Measurements from ENCODE around the gene INHBC.

The INHBC gene

DNA sequence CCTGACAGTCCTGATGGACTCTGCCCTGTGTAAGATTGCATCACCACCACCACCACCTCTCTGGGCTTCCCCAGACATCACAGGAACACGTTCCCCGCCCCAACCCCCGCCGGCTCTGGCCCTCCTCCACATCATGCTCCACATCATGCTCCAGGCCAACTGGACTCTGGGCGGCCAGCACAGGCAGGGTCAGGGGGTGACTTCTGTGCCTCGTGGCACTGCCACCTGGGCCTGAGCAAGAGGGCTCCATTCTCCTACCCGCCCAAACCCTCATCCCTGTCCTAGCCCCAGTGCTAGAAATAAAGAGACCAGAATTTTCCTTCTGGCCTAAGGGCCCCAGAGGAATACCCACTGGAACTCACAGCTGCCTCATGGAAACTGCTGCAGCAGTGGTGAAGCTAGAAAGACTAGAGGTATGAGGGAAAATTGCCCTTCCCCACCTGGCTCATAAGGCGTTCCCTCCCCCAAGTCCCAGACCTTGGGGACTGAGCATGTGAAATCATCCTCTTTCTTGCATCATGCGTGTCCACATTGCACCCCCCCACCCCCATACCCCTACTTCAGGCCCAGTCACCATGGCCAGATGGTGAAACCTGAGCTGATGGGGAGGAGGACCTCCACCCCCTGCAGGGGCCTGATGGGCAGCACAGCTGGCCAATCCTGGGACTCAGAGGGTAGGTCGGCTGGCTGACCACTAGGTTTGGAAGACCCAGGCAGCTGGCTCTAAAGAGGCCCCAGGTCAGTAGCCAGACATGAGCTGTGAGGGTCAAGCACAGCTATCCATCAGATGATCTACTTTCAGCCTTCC lies 20.2 kb downstream of the INHBC start, which contains the start of gene INHBE:
Gene INHBE, plus strand, starts transcription at position 742 of the 808 bp plus-strand sequence. CDS start 230 bp downstream, outside the sequence.
- DNase-seq = no peak

- DNase-seq = no peak
Measured at GRCh38 chr12:57455374-57456144, 21.0 kb downstream of the INHBC start.

GRCh38 chr12:57456145-57456700 lies 21.6 kb downstream of the INHBC start:
- DNase-seq = peak; percentile 18 to 55

DNA sequence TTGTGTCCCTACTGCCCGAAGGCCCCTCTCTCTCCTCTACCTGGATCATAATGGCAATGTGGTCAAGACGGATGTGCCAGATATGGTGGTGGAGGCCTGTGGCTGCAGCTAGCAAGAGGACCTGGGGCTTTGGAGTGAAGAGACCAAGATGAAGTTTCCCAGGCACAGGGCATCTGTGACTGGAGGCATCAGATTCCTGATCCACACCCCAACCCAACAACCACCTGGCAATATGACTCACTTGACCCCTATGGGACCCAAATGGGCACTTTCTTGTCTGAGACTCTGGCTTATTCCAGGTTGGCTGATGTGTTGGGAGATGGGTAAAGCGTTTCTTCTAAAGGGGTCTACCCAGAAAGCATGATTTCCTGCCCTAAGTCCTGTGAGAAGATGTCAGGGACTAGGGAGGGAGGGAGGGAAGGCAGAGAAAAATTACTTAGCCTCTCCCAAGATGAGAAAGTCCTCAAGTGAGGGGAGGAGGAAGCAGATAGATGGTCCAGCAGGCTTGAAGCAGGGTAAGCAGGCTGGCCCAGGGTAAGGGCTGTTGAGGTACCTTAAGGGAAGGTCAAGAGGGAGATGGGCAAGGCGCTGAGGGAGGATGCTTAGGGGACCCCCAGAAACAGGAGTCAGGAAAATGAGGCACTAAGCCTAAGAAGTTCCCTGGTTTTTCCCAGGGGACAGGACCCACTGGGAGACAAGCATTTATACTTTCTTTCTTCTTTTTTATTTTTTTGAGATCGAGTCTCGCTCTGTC lies 22.3 kb downstream of the INHBC start:
- DNase-seq = no peak

GRCh38 chr12:57458665-57459054 lies 24.1 kb downstream of the INHBC start:
- no peak for DNase-seq

DNA sequence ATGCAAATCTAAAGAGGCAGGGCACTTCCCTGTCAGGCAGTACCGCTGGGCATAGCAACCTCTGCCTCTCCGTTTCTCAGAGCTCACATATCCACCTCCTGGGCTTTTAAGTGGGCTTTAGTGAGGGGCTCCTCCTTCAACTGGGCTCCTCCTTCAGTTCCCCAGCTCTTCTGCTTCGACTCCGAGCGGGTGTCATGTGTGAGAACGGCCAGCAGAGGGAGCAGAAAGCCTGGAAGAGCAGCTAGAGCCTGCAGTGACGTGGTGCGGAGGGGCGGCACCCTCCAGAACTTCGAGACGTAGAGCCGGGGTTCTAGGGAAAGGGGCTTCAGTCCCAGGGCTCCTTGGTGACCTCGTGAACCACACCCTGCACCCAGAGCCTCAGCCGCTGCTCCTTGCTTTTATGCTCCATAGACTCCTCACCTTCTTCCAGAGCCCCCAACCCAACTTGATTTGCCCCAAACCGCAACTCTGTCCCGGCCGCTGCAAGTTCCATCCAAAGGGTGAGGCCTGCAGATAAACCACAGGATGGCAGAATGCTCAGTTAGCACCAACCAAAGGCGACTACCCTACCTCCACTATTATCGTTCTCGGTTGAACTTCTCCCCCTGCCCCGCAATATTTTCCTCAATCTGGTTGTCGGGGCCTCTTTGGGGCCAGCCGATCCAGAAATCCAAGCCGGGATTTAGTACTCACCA lies 24.6 kb downstream of the INHBC start:
- peak; percentile 88 to 90 for DNase-seq

DNA sequence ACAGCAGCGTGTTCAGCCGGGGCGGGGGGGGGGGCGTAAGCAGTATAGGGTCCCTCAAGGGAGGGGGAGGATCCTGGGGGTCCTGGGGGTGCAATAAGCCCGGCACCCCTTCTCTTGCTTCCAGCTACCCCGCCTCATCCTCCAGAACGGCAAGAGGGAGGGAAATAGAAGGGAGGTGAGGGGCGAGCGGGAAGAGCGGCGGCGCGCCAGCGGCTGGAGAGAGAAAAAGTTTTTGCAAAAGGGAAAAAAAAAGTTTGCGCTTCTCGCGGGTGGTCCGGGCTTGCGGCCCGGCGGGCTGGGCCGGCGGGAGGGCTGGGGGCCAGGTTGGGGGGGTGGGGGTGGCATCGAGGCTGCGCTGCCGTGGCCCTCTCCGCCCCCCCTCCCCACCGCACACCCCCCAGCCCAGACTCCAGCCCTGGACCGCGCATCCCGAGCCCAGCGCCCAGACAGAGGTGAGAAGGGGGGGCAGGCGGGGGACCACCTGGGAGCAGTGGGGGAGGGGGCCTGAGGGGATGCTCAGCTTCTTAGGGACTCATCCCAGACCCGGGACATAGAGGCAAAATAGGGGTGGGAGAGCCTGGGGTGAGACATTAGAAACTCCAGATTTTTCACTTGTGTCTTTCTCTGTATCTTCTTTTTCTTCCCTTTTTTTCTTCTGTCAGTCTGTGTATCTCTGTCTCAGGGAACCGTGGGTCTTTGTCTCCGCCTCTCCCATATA lies 25.3 kb downstream of the INHBC start, which contains the start of gene GLI1:
Gene GLI1, plus strand, starts transcription at position 36 of the 718 bp plus-strand sequence. CDS start 3,907 bp downstream, outside the sequence.
- DNase-seq = no peak

- no peak for DNase-seq
Measured at GRCh38 chr12:57460468-57460784, 25.8 kb downstream of the INHBC start.

DNA sequence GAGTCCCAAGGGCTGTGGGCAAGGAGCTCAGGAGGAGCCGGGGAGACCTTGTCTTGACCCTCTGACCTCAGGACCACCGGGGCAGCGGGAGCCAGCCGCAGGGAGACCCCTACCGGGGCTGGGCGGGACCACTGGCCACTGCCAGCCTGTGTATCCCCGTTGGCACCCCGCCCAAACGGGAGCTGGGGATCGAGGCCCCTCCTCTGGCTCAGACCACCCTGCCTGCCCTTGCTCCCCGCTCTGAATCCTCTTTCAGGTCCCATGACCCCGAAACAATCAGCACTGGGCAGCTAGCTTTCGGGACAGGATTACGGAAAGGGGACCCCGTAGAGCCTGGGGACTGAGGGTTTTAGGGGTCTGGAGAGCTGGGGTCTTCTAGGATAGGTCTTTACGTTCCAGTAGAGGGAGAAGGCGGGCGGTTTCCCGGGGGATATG lies 26.3 kb downstream of the INHBC start:
- no peak for DNase-seq

- peak in 1 of 2 experiments; percentile 4 for DNase-seq
Measured at GRCh38 chr12:57461276-57461916, 26.8 kb downstream of the INHBC start.

DNA sequence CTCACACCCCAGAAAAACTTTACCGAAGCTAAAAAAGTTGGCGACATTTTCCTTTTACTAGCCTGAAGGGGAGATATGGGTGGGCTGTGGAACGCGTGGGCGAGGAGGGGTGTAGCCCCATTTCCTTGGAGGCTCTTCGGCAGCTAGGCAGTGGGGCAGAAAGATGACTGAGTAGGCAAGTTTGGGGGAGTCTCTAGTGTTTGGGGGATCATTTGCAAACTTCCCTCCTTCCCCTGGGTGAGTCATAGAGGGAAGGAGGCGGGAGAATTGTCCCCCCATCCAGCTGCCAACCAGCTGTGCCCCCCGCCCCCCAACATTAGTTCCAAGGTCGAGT lies 27.3 kb downstream of the INHBC start:
- DNase-seq = no peak

GRCh38 chr12:57462251-57462911 lies 27.8 kb downstream of the INHBC start:
- peak; percentile 87 for DNase-seq

DNA sequence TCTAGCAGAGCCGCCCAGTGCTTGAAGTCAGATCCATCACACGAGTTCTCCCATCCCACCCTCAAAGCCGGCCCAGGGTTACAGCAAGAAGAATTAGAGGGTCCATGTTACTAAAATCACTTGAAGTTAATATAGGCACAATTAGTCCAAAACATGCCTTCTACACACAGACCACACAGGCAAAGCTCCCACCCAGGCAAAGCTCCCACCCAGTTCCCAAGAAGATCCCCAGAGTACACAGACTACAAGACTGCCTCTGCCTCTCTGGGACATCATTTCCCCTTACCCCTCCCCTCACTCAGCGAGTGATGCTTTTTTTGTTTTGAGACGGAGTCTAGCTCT lies 28.3 kb downstream of the INHBC start:
- no peak for DNase-seq

GRCh38 chr12:57464569-57464968 lies 30.0 kb downstream of the INHBC start:
- DNase-seq = no peak

- DNase-seq = no peak
Measured at GRCh38 chr12:57465030-57465746, 30.6 kb downstream of the INHBC start.

DNA sequence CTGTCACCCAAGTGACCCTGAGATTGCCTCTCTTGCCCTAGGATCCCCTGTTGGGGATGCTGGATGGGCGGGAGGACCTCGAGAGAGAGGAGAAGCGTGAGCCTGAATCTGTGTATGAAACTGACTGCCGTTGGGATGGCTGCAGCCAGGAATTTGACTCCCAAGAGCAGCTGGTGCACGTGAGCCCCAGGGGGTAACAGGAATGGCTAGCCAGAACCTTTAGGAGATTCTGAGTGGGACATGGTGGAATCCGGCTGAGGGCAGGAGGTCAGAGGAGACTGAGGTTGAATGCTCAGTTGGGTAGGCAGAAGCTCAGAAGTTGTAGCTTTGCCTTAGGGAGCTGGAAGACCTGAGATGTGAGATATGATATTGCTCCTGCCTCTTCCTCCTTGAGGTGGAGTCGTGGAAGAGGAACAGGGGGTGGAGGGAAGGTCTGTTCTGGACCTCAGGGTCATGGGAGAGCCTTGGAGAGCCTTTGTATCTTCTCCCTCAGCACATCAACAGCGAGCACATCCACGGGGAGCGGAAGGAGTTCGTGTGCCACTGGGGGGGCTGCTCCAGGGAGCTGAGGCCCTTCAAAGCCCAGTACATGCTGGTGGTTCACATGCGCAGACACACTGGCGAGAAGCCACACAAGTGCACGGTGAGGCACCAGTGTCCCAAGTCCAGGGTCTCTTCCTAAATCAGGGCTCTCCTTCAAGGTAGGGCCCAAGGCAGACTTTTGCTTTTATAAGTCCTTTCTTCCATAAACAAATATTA lies 31.3 kb downstream of the INHBC start:
- no peak for DNase-seq

- no peak for DNase-seq
Measured at GRCh38 chr12:57467212-57467874, 32.8 kb downstream of the INHBC start.

- DNase-seq = no peak
Measured at GRCh38 chr12:57467915-57468314, 33.3 kb downstream of the INHBC start.
